Measurements from ENCODE around the gene SLC22A16. TPM values are rescaled to one million over a fixed set of nuclear protein-coding genes. Genes with fewer than 3 reads are reported as not detected.

The SLC22A16 gene
- total RNA-seq, 1 experiment from 2014 or later = not detected

DNA sequence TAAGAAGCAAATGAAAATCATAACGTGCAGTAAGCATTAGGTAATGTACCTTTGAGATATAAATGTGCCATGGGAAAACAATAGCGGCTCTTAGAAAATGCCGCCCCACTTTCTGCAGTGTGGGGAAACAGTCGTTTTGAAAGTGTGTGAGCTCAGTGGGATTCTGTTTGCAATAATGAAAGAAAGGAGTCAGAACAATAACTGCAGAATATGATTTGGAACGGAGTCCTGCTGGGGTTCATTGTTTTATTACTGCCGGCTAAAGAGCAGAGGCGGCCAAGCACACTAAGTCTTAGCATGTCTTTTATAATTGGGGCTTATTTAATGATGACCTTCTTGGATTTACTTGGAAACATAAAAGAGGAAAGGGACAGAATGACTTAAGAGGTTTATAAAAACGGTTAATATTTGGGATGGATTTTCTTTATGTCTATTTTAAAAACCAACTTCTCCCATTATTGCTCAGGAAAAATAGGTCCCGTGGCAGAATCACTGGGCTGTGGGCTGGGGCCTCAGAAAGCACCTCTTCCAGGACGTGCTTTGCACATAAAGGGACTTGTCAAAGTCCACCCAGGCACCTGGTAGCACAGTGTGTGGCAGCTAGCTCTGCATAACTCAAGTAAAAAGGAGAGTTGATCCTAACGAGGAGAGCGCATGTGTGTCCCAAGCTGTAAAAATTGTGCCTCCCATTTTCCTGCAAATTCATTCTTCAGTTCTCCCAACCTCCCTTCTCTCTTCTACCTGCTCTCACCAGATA lies 44.0 kb upstream of the SLC22A16 start:
- no peak overlapping the region for H3K27ac ChIP-seq
- no peak overlapping the region for H3K4me3 ChIP-seq
- no peaks in the 10 kb centered on the region for H4K20me1 ChIP-seq (ENCODE audit: insufficient read depth)
- DNase-seq = no peak
- H3K36me3 ChIP-seq (ENCODE audit: low read depth) = no peaks in the 10 kb centered on the region; the same call in 1 of the 2 replicates
- H2AFZ ChIP-seq = no peak overlapping the region
- no peaks in the 10 kb centered on the region for H3F3A ChIP-seq (ENCODE audit: insufficient read depth, low read depth)
- intact Hi-C loops (cut with micrococcal nuclease; ENCODE audit: unreplicated experiment) = no loop called here
- H3K4me2 ChIP-seq = no peak overlapping the region
- POLR2A ChIA-PET (ENCODE audit: unreplicated experiment) = no interaction called here
- TF ChIP-seq, protein P1, sequence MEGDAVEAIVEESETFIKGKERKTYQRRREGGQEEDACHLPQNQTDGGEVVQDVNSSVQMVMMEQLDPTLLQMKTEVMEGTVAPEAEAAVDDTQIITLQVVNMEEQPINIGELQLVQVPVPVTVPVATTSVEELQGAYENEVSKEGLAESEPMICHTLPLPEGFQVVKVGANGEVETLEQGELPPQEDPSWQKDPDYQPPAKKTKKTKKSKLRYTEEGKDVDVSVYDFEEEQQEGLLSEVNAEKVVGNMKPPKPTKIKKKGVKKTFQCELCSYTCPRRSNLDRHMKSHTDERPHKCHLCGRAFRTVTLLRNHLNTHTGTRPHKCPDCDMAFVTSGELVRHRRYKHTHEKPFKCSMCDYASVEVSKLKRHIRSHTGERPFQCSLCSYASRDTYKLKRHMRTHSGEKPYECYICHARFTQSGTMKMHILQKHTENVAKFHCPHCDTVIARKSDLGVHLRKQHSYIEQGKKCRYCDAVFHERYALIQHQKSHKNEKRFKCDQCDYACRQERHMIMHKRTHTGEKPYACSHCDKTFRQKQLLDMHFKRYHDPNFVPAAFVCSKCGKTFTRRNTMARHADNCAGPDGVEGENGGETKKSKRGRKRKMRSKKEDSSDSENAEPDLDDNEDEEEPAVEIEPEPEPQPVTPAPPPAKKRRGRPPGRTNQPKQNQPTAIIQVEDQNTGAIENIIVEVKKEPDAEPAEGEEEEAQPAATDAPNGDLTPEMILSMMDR (conservative IDR thresholded peaks at IDR 0.05) = no peak
- TF ChIP-seq EZH2 (IDR thresholded peaks at IDR 0.05; ENCODE audit: low read depth) = no peak
- no peaks in the 10 kb centered on the region for H3K9me2 ChIP-seq (ENCODE audit: insufficient read depth)
- CTCF ChIA-PET = no interaction called here
- peaks cover 14% of the 10 kb centered on the region for H3K9me3 ChIP-seq (ENCODE audit: insufficient read depth, low read depth)
- H3K27me3 ChIP-seq (ENCODE audit: insufficient read depth, low read depth) = no peaks in the 10 kb centered on the region
- BruUV-seq (replicated peaks) = no TSS peak
- H3K79me2 ChIP-seq (ENCODE audit: low read depth) = no peaks in the 10 kb centered on the region
- 0 out of 2 replicates have a peak, but pooled peaks cover 5% of the 10 kb centered on the region for H3K4me1 ChIP-seq (replicated peaks; ENCODE audit: insufficient read depth)

DNA sequence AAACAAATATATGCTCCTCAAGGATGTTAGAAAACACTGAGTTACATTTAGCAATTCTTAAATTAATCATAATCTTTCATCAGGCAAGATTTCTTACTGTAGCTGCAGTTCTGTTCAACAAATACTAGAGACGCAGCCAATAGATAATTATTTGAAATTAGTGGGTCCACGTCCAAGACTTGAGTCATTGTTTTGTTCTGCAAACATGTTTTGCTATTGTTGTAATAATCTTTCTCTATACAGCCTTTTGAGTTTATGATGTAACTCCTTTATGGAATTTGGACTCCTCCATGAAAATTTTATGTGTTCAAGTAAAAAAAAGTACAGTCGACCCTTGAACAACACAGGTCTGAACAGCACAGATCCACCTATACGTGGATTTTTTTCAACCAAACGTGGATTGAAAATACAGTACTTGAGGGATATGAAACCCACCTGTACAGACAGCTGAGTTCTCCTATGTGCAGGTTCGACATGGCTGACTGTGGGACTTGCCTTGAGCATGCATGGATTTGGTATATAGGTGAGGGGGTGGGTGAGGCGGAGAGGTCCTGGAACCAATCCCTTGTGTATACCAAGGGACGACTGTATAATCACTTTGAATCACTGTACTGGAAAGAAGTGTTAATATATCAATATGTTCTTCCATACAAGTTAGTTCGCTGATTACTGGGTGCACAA lies 41.3 kb upstream of the SLC22A16 start:
- Histone ChIP-seq H2AFZ (no peak overlapping the region), H3K79me2 (ENCODE audit: low read depth) (no peaks in the 10 kb centered on the region), H3K9me3 (ENCODE audit: insufficient read depth, low read depth) (peaks cover 2% of the 10 kb centered on the region; the same call in 1 of the 2 replicates), H3K9me2 (ENCODE audit: insufficient read depth) (no peaks in the 10 kb centered on the region), H3K27ac (no peak overlapping the region), H4K20me1 (ENCODE audit: insufficient read depth) (no peaks in the 10 kb centered on the region), H3K27me3 (ENCODE audit: insufficient read depth, low read depth) (no peaks in the 10 kb centered on the region), H3K4me1 (replicated peaks; ENCODE audit: insufficient read depth) (peaks cover 6% of the 10 kb centered on the region), H3K36me3 (ENCODE audit: low read depth) (no peaks in the 10 kb centered on the region), H3F3A (ENCODE audit: insufficient read depth, low read depth) (no peaks in the 10 kb centered on the region; the same call in 1 of the 2 replicates), H3K4me3 (no peak overlapping the region), H3K4me2 (no peak overlapping the region)
- BruUV-seq (replicated peaks) = no TSS peak
- POLR2A ChIA-PET (ENCODE audit: unreplicated experiment) = no interaction called here
- no peak for TF ChIP-seq EZH2 (IDR thresholded peaks at IDR 0.05; ENCODE audit: low read depth)
- TF ChIP-seq, protein P1 (conservative IDR thresholded peaks at IDR 0.05) = no peak
- intact Hi-C loops (cut with micrococcal nuclease; ENCODE audit: unreplicated experiment) = no loop called here
- CTCF ChIA-PET = interaction anchor here (0.6 kb wide), 1 partner anchor 274 kb away, joined by 3 read pairs; no protein-coding TSS in a partner anchor
- no peak for DNase-seq

DNA sequence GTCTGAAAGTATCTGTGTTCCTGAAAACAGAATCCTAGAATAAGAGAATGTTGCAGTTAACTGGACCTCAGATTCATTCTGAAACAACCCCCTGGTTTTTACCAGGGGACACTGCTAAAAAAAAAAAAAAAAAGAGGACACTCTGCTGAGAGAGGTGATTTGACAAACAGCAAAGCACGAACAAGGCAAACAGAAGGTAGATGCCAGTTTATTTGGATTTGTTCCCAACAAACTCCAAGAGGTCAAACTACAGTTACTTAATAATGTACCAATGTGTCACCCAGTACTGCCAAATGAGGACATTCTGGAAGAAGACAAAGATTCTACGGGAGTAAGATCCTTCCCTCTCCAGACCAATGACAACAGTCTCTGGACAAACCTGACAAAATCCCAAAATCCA lies 40.6 kb upstream of the SLC22A16 start:
- Histone ChIP-seq H3K4me1 (replicated peaks; ENCODE audit: insufficient read depth) (peaks cover 10% of the 10 kb centered on the region), H3K27ac (no peak overlapping the region), H3K9me2 (ENCODE audit: insufficient read depth) (no peaks in the 10 kb centered on the region), H3K36me3 (ENCODE audit: low read depth) (no peaks in the 10 kb centered on the region), H3F3A (ENCODE audit: insufficient read depth, low read depth) (no peaks in the 10 kb centered on the region; the same call in 1 of the 2 replicates), H3K27me3 (ENCODE audit: insufficient read depth, low read depth) (no peaks in the 10 kb centered on the region), H3K4me2 (no peak overlapping the region), H2AFZ (no peak overlapping the region), H3K9me3 (ENCODE audit: insufficient read depth, low read depth) (no peaks in the 10 kb centered on the region; the same call in 1 of the 2 replicates), H3K4me3 (no peak overlapping the region), H4K20me1 (ENCODE audit: insufficient read depth) (no peaks in the 10 kb centered on the region), H3K79me2 (ENCODE audit: low read depth) (no peaks in the 10 kb centered on the region)
- intact Hi-C loops (cut with micrococcal nuclease; ENCODE audit: unreplicated experiment) = no loop called here
- POLR2A ChIA-PET (ENCODE audit: unreplicated experiment) = no interaction called here
- CTCF ChIA-PET = no interaction called here
- no peak for DNase-seq
- no TSS peak for BruUV-seq (replicated peaks)
- TF ChIP-seq EZH2 (IDR thresholded peaks at IDR 0.05; ENCODE audit: low read depth) = no peak
- TF ChIP-seq, protein P1 (conservative IDR thresholded peaks at IDR 0.05) = no peak

Measured in PC-9 (cell line).